Subcutaneous abdominal adipose tissue (tissue), 5 donors: ENCODE measurements around the gene C11orf91.

Experiments
- H3K27ac ChIP-seq: one replicate; pipeline ENCODE4 v1.7.0; 2013; ENCODE audit warnings: low read depth, mild to moderate bottlenecking, inconsistent platforms, low read length, moderate library complexity
- H3K27me3 ChIP-seq, 5 donors: one replicate each; pipeline ENCODE4 v1.7.0; 2013; ENCODE audit warnings: low read length in 5 of 5, inconsistent platforms in 1 of 5; ENCODE audit not compliant: control insufficient read depth in 5 of 5, insufficient read depth in 4 of 5
- H3K36me3 ChIP-seq, 5 donors: one replicate each; pipeline ENCODE4 v1.7.0; 2013; ENCODE audit warnings: low read length in 5 of 5; ENCODE audit not compliant: control insufficient read depth in 5 of 5, insufficient read depth in 5 of 5
- H3K4me1 ChIP-seq, 5 donors: one replicate each; pipeline ENCODE4 v1.7.0; 2013; ENCODE audit warnings: low read length in 5 of 5, mild to moderate bottlenecking in 3 of 5, moderate library complexity in 1 of 5; ENCODE audit not compliant: control insufficient read depth in 5 of 5, insufficient read depth in 5 of 5
- H3K4me3 ChIP-seq, 5 donors: one replicate each; pipeline ENCODE4 v1.7.0; 2013; ENCODE audit warnings: low read length in 5 of 5, low read depth in 1 of 5
- H3K9ac ChIP-seq, 5 donors: one replicate each; pipeline ENCODE4 v1.7.0; 2013; ENCODE audit warnings: low read length in 5 of 5, mild to moderate bottlenecking in 4 of 5, moderate library complexity in 3 of 5
- H3K9me3 ChIP-seq, 5 donors: one replicate each; pipeline ENCODE4 v1.7.0; 2013; ENCODE audit warnings: low read length in 5 of 5; ENCODE audit not compliant: control insufficient read depth in 5 of 5
- donor health status: healthy.
- donor health status: healthy.
- donor health status: healthy.
- donor health status: healthy.
- donor health status: healthy.

Gene C11orf91

DNA sequence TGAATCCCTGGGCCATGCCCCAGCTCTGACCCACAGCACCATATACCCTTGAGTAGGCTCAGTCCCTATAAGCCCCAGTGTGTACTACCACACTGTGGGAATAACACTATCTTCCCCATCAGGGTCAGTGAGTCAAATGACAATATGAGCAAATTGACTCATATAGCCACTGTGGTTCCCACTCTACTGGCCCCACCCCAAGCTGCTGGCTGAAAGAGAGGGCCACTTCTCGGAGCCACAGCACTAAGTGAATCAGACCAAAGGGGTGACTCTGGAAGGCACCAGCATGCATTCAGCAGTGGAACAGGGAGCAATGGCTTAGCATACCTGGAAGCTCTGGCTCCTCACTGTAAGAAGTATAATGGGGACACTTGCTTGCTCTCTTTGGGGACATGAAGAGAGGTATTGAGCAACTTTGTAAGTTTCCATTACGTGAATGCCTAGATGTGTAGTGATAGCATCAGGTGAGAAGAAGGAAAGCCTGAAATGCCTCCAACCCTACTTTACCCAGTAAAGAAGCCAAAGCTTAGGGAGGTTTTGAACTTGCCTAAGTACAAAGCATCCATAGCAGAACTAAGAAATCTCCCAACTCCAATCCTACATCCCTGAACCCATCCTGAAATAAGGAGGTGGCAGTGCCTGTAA lies 22.1 kb upstream of the C11orf91 start:
- Histone ChIP-seq H3K27ac (peak overlapping the region; percentile 84), H3K9me3 (no peaks in the 10 kb centered on the region), H3K36me3 (peaks cover 5 to 37% (median 36%) of the 10 kb centered on the region in 5 donors), H3K9ac (peak overlapping the region in 4 of 5 donors; percentile 5 to 77 (median 46)), H3K27me3 (peaks cover 0 to 4% (median 0%) of the 10 kb centered on the region in 5 donors), H3K4me3 (peak overlapping the region in 3 of 5 donors; percentile 11 to 18 (median 12)), H3K4me1 (peaks cover 22 to 57% (median 34%) of the 10 kb centered on the region in 5 donors)

DNA sequence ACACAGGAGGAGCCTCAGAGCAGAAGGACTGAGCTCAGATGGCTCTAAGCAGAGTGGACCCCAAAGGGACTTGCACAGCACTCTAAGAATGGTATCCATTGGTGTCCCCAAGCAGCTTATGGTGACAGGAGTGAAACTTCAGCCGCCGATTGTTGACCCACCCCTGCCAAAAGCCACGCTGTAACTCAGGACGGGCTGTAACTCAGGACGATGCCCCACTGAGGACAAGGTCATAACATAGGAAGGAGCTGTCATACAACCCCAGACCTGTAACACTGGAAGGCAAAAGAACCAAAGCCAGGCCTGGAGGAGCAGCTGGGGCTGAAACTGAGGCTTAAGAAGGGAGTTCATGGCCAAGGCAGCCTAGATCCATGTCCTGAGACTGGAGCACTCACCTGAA lies 21.4 kb upstream of the C11orf91 start:
- peak overlapping the region in 3 of 5 donors; percentile 21 to 77 (median 69) for H3K9ac ChIP-seq
- H3K4me3 ChIP-seq = no peak overlapping the region
- H3K9me3 ChIP-seq = no peaks in the 10 kb centered on the region
- H3K27ac ChIP-seq = peak overlapping the region; percentile 84
- H3K4me1 ChIP-seq = peaks cover 22 to 64% (median 34%) of the 10 kb centered on the region in 5 donors
- peaks cover 11 to 44% (median 43%) of the 10 kb centered on the region in 5 donors for H3K36me3 ChIP-seq
- H3K27me3 ChIP-seq = peaks cover 0 to 4% (median 0%) of the 10 kb centered on the region in 5 donors

DNA sequence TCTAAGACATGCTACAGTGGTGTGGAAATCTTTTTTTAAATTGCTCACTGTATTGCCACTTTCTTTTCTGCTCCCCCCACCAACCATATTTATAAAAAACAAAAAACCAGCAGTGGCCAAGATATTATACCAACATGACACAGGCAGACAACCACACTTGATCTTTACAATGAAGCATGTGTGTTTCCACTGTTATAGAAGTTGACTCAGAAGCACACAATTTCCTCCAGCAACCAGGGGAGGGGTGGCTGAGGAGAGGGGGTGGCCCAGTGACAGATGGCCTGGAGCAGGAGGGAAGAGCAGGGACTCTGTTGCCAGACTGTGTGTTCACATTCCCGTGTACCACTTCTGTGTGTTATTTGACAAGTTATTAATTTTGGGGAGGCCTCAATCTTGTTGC lies 20.8 kb upstream of the C11orf91 start:
- Histone ChIP-seq H3K27me3 (peaks cover 0 to 4% (median 0%) of the 10 kb centered on the region in 5 donors), H3K9ac (peak overlapping the region in 1 of 5 donors; percentile 77), H3K4me1 (peaks cover 22 to 69% (median 34%) of the 10 kb centered on the region in 5 donors), H3K27ac (peak overlapping the region; percentile 84), H3K36me3 (peaks cover 11 to 50% (median 48%) of the 10 kb centered on the region in 5 donors), H3K4me3 (no peak overlapping the region), H3K9me3 (no peaks in the 10 kb centered on the region)

- H3K9me3 ChIP-seq = no peaks in the 10 kb centered on the region
- peak overlapping the region; percentile 32 for H3K27ac ChIP-seq
- peaks cover 0 to 4% (median 0%) of the 10 kb centered on the region in 5 donors for H3K27me3 ChIP-seq
- H3K4me1 ChIP-seq = peaks cover 21 to 72% (median 30%) of the 10 kb centered on the region in 5 donors
- H3K4me3 ChIP-seq = no peak overlapping the region
- no peak overlapping the region for H3K9ac ChIP-seq
- peaks cover 18 to 61% (median 53%) of the 10 kb centered on the region in 5 donors for H3K36me3 ChIP-seq
Observed at GRCh38 chr11:33719587-33719986, 19.0 kb upstream of the C11orf91 start.

DNA sequence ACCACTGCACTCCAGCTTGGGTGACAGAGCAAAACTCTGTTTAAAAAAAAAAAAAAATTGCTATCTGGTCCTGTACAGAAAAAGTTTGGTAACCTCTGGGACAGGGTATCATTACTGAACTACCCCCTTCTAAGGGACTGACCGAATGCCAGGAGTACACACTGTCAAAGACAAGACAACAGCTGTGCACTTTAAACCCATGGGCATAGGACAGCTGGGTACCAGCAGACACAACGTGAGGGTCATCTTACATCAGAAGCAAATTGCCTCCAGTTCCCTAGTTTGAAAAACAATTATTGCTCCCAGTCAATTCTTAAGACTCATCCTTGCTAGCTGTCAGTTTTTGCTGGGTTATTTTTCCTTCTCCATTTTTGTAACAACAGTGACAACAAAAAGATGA lies 17.8 kb upstream of the C11orf91 start:
- H3K4me3 ChIP-seq = no peak overlapping the region
- peaks cover 26 to 70% (median 60%) of the 10 kb centered on the region in 5 donors for H3K36me3 ChIP-seq
- H3K27me3 ChIP-seq = peaks cover 0 to 4% (median 0%) of the 10 kb centered on the region in 5 donors
- no peaks in the 10 kb centered on the region for H3K9me3 ChIP-seq
- H3K4me1 ChIP-seq = peaks cover 10 to 60% (median 19%) of the 10 kb centered on the region in 5 donors
- H3K27ac ChIP-seq = no peak overlapping the region
- H3K9ac ChIP-seq = no peak overlapping the region

GRCh38 chr11:33716243-33716642 lies 15.6 kb upstream of the C11orf91 start:
- Histone ChIP-seq H3K9me3 (no peaks in the 10 kb centered on the region), H3K9ac (no peak overlapping the region), H3K36me3 (peaks cover 38 to 71% (median 64%) of the 10 kb centered on the region in 5 donors), H3K27me3 (no peaks in the 10 kb centered on the region), H3K4me1 (peaks cover 0 to 38% (median 0%) of the 10 kb centered on the region in 5 donors), H3K4me3 (no peak overlapping the region), H3K27ac (peak overlapping the region; percentile 37)

DNA sequence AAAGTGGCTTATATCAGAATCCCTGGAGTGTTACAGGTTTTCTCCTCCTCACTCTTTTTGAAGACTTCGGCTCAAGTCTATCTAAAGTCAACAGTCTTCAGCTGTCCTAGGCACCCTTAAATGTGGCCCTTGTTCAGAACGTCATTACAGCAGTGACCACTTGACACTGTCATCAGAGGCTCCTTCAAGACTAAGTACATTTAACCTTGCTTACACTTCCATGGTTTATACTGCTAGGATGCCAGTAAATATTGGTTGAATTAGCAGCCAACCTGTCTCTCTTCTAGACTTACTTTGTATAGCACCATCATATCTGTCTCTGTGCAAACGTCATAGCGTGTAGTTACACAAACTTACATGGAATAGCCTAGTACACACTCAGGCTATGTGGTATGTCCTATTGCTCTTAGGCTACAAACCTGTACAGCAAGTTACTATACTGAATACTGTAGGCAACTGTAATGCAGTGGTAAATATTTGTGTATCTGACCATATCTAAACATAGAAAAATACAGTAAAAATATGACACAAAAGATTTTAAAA lies 13.3 kb upstream of the C11orf91 start:
- Histone ChIP-seq H3K4me1 (peaks cover 0 to 34% (median 0%) of the 10 kb centered on the region in 5 donors), H3K27ac (no peak overlapping the region), H3K36me3 (peaks cover 41 to 74% (median 64%) of the 10 kb centered on the region in 5 donors), H3K9ac (peak overlapping the region in 1 of 5 donors; percentile 17), H3K4me3 (no peak overlapping the region), H3K27me3 (no peaks in the 10 kb centered on the region), H3K9me3 (no peaks in the 10 kb centered on the region)

GRCh38 chr11:33713151-33713855 lies 12.7 kb upstream of the C11orf91 start:
- Histone ChIP-seq H3K36me3 (peaks cover 46 to 73% (median 64%) of the 10 kb centered on the region in 5 donors), H3K27ac (no peak overlapping the region), H3K27me3 (no peaks in the 10 kb centered on the region), H3K4me3 (no peak overlapping the region), H3K9ac (peak overlapping the region in 1 of 5 donors; percentile 17), H3K4me1 (peaks cover 0 to 40% (median 0%) of the 10 kb centered on the region in 5 donors), H3K9me3 (no peaks in the 10 kb centered on the region)

GRCh38 chr11:33712436-33712835 lies 11.8 kb upstream of the C11orf91 start:
- H3K27me3 ChIP-seq = no peaks in the 10 kb centered on the region
- no peak overlapping the region for H3K9ac ChIP-seq
- peaks cover 0 to 45% (median 0%) of the 10 kb centered on the region in 5 donors for H3K4me1 ChIP-seq
- no peaks in the 10 kb centered on the region for H3K9me3 ChIP-seq
- no peak overlapping the region for H3K4me3 ChIP-seq
- H3K36me3 ChIP-seq = peaks cover 44 to 76% (median 66%) of the 10 kb centered on the region in 5 donors
- H3K27ac ChIP-seq = no peak overlapping the region
